WERI-Rb-1 (cell line): Measurements from ENCODE around the gene VSIR.

Experiments
- DNase-seq: peaks from one replicate; pipeline ENCODE4 v3.0.0-alpha.2; 2020
- H3K27ac ChIP-seq: fragments of 250-450 bp; sonication (Bioruptor Pico); 2 replicates; pipeline ENCODE4 v1.5.1; 2020; ENCODE audit warnings: mild to moderate bottlenecking, moderate library complexity
- H3K27me3 ChIP-seq: fragments of 250-450 bp; sonication (Bioruptor Pico); 2 replicates; pipeline ENCODE4 v1.5.1; 2021; ENCODE audit warnings: mild to moderate bottlenecking, low read depth, moderate library complexity; ENCODE audit not compliant: insufficient read depth, severe bottlenecking
- H3K36me3 ChIP-seq: fragments of 250-450 bp; sonication (Bioruptor Pico); 2 replicates; pipeline ENCODE4 v1.5.1; 2020; ENCODE audit warnings: mild to moderate bottlenecking, moderate library complexity
- H3K4me3 ChIP-seq: 2 replicates; pipeline ENCODE4 v1.5.1; 2011; ENCODE audit warnings: low read depth, mild to moderate bottlenecking, control low read depth, low read length
- H3K9me3 ChIP-seq: fragments of 250-450 bp; sonication (Bioruptor Pico); 2 replicates; pipeline ENCODE4 v1.5.1; 2021; ENCODE audit warnings: mild to moderate bottlenecking, moderate library complexity; ENCODE audit not compliant: severe bottlenecking
- CTCF ChIP-seq: IDR thresholded peaks from 2 replicates; pipeline ENCODE4 v1.5.1; 2011; ENCODE audit warnings: low read depth, mild to moderate bottlenecking, control low read depth, inconsistent platforms, low read length

VSIR gene

GRCh38 chr10:71766717-71767419, 6.5 kb downstream of the VSIR start:
- Histone ChIP-seq H3K36me3 (no peaks in the 10 kb centered on the region), H3K27me3 (no peaks in the 10 kb centered on the region), H3K27ac (no peak overlapping the region), H3K9me3 (no peaks in the 10 kb centered on the region), H3K4me3 (no peak overlapping the region)
- TF ChIP-seq CTCF = no peak
- DNase-seq = no peak

GRCh38 chr10:71765906-71766716, 7.2 kb downstream of the VSIR start:
- no peak overlapping the region for H3K27ac ChIP-seq
- TF ChIP-seq CTCF = no peak
- H3K36me3 ChIP-seq = no peaks in the 10 kb centered on the region
- H3K4me3 ChIP-seq = no peak overlapping the region
- DNase-seq = no peak
- no peaks in the 10 kb centered on the region for H3K27me3 ChIP-seq
- no peaks in the 10 kb centered on the region for H3K9me3 ChIP-seq

GRCh38 chr10:71765176-71765904, 8.0 kb downstream of the VSIR start:
- Histone ChIP-seq H3K27me3 (no peaks in the 10 kb centered on the region), H3K9me3 (no peaks in the 10 kb centered on the region), H3K27ac (no peak overlapping the region), H3K4me3 (no peak overlapping the region), H3K36me3 (no peaks in the 10 kb centered on the region)
- DNase-seq = no peak
- no peak for TF ChIP-seq CTCF

- no peak overlapping the region for H3K4me3 ChIP-seq
- no peak for TF ChIP-seq CTCF
- H3K36me3 ChIP-seq = no peaks in the 10 kb centered on the region
- no peak overlapping the region for H3K27ac ChIP-seq
- DNase-seq = no peak
- no peaks in the 10 kb centered on the region for H3K27me3 ChIP-seq
- no peaks in the 10 kb centered on the region for H3K9me3 ChIP-seq
Measured at GRCh38 chr10:71763352-71764127, 9.8 kb downstream of the VSIR start.

- no peak overlapping the region for H3K4me3 ChIP-seq
- no peaks in the 10 kb centered on the region for H3K36me3 ChIP-seq
- no peak for DNase-seq
- no peaks in the 10 kb centered on the region for H3K27me3 ChIP-seq
- no peaks in the 10 kb centered on the region for H3K9me3 ChIP-seq
- no peak for TF ChIP-seq CTCF
- no peak overlapping the region for H3K27ac ChIP-seq
Measured at GRCh38 chr10:71762324-71762723, 11.0 kb downstream of the VSIR start.
